Measurements from ENCODE around the gene ENO3. TPM values are rescaled to one million over a fixed set of nuclear protein-coding genes. Genes with fewer than 3 reads are reported as not detected.
A peak's percentile ranks its signal among the peaks of the same experiment; 100 is the strongest.

The ENO3 gene
- total RNA-seq, 1 experiment from 2014 or later: 24.6 TPM

- RAD21 ChIA-PET (ENCODE audit: low non-redundant PET in 1 of 2, low total read pairs in 2 of 2, uncharacterized antibody in 2 of 2, unreplicated experiment in 2 of 2): no interaction called here
- H3K4me3 ChIP-seq (replicated peaks in 1 of 2; ENCODE audit: low read depth in 1 of 2, low read length in 2 of 2): peak overlapping the region; percentile 86 to 93; a peak in 3 of 4 replicates
- no peak for TF ChIP-seq JUND (IDR thresholded peaks at IDR 0.05)
- TF ChIP-seq, protein P1, sequence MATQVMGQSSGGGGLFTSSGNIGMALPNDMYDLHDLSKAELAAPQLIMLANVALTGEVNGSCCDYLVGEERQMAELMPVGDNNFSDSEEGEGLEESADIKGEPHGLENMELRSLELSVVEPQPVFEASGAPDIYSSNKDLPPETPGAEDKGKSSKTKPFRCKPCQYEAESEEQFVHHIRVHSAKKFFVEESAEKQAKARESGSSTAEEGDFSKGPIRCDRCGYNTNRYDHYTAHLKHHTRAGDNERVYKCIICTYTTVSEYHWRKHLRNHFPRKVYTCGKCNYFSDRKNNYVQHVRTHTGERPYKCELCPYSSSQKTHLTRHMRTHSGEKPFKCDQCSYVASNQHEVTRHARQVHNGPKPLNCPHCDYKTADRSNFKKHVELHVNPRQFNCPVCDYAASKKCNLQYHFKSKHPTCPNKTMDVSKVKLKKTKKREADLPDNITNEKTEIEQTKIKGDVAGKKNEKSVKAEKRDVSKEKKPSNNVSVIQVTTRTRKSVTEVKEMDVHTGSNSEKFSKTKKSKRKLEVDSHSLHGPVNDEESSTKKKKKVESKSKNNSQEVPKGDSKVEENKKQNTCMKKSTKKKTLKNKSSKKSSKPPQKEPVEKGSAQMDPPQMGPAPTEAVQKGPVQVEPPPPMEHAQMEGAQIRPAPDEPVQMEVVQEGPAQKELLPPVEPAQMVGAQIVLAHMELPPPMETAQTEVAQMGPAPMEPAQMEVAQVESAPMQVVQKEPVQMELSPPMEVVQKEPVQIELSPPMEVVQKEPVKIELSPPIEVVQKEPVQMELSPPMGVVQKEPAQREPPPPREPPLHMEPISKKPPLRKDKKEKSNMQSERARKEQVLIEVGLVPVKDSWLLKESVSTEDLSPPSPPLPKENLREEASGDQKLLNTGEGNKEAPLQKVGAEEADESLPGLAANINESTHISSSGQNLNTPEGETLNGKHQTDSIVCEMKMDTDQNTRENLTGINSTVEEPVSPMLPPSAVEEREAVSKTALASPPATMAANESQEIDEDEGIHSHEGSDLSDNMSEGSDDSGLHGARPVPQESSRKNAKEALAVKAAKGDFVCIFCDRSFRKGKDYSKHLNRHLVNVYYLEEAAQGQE (IDR thresholded peaks at IDR 0.05; ENCODE audit: low read depth): no peak
- peaks cover 16 to 38% of the 10 kb centered on the region in 2 experiments for H3K4me1 ChIP-seq (ENCODE audit: control insufficient read depth in 1 of 2, insufficient read depth in 2 of 2, low read length in 2 of 2)
- H3K4me2 ChIP-seq (ENCODE audit: low read length): peak overlapping the region; percentile 100
- BruUV-seq (replicated peaks): no TSS peak
- ATAC-seq (no peak), DNase-seq (ENCODE audit: low read depth, low spot score) (no peak)
- no peak overlapping the region for H2AFZ ChIP-seq (ENCODE audit: low read depth, low read length, poor library complexity, severe bottlenecking)
- H3K27ac ChIP-seq (ENCODE audit: low read depth, low read length): no peak overlapping the region
- H3K9me3 ChIP-seq (ENCODE audit: control insufficient read depth in 1 of 2, insufficient read depth in 1 of 2, low read depth in 1 of 2, low read length in 2 of 2): no peaks in the 10 kb centered on the region
- peak overlapping the region; percentile 96 for H3K9ac ChIP-seq (ENCODE audit: low read length)
- no peaks in the 10 kb centered on the region for H3K27me3 ChIP-seq (ENCODE audit: insufficient read depth, low read length)
- intact Hi-C loops (cut with micrococcal nuclease): no loop called here
- H4K20me1 ChIP-seq (ENCODE audit: insufficient read depth): no peaks in the 10 kb centered on the region
- CTCF ChIA-PET: no interaction called here
- peaks cover 46% of the 10 kb centered on the region for H3K79me2 ChIP-seq (ENCODE audit: insufficient read depth, low read length)
- peaks cover 0 to 21% of the 10 kb centered on the region in 2 experiments; a peak in 1 of 4 replicates for H3K36me3 ChIP-seq (ENCODE audit: control insufficient read depth in 1 of 2, insufficient read depth in 2 of 2, low read length in 2 of 2)
- no peaks in the 10 kb centered on the region for H3K9me2 ChIP-seq (ENCODE audit: insufficient read depth)
- POLR2A ChIA-PET: no interaction called here
Measured at GRCh38 chr17:4938069-4938491, 12.8 kb upstream of the ENO3 start.

DNA sequence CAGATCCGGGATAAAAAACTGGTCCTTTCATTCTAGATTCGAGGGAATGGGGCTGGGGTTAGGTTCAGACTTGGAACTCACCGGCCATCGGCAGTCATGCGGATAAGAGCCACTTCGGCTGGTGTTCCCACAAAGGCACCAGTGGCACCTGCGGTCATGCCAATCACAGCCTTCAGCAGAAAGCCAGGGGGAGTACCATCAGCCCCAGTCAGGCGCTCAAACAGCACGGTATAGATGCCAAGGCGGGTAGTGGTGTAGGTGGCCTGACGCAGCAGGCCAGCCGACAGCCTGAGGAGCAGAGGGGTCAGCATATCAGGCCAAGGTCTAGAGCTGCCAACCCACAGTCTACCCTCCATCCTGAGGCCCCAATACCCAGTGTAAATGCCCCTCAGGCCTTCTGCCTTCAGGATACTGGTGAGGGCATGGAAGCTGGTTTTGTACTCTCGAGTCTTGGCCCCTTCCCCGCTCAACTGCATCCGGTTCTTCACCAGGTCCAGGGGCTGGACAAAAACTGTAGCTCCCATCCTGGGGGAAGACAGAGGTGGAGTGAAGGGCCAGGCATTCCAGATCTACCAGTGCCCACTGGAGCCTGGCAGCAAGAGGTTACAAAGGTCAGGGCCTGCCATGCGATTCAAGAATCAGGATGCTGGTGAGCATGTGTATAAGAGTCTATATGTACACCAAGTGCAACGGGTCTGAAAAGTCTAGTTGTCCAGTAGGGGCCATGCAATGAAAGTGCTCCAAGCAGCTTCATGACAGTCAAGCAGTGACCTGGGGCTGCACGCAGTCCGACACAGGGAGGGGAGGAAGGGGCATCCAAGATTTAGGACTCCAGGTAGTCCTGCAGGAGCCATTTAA, 12.0 kb upstream of the ENO3 start:
- CTCF ChIA-PET: interaction anchor here (1.3 to 2.4 kb wide), 3 partner anchors 28 to 123 kb away, joined by 3 to 15 read pairs (median 12); partner anchors contain the start of gene SPAG7
- Histone ChIP-seq H3K9me2 (ENCODE audit: insufficient read depth) (no peaks in the 10 kb centered on the region), H4K20me1 (ENCODE audit: insufficient read depth) (no peaks in the 10 kb centered on the region), H3K9ac (ENCODE audit: low read length) (peak overlapping the region; percentile 96), H3K4me2 (ENCODE audit: low read length) (peak overlapping the region; percentile 100), H3K9me3 (ENCODE audit: control insufficient read depth in 1 of 2, insufficient read depth in 1 of 2, low read depth in 1 of 2, low read length in 2 of 2) (no peaks in the 10 kb centered on the region), H3K27ac (ENCODE audit: low read depth, low read length) (peak overlapping the region; percentile 95), H2AFZ (ENCODE audit: low read depth, low read length, poor library complexity, severe bottlenecking) (no peak overlapping the region), H3K27me3 (ENCODE audit: insufficient read depth, low read length) (no peaks in the 10 kb centered on the region), H3K4me1 (ENCODE audit: control insufficient read depth in 1 of 2, insufficient read depth in 2 of 2, low read length in 2 of 2) (peaks cover 16 to 37% of the 10 kb centered on the region in 2 experiments), H3K79me2 (ENCODE audit: insufficient read depth, low read length) (peaks cover 54% of the 10 kb centered on the region), H3K36me3 (ENCODE audit: control insufficient read depth in 1 of 2, insufficient read depth in 2 of 2, low read length in 2 of 2) (peaks cover 0 to 21% of the 10 kb centered on the region in 2 experiments; a peak in 1 of 4 replicates), H3K4me3 (replicated peaks in 1 of 2; ENCODE audit: low read depth in 1 of 2, low read length in 2 of 2) (peak overlapping the region; percentile 86 to 93)
- ATAC-seq (no peak), DNase-seq (ENCODE audit: low read depth, low spot score) (no peak)
- intact Hi-C loops (cut with micrococcal nuclease): no loop called here
- TSS peak; percentile 21 for BruUV-seq (replicated peaks)
- RAD21 ChIA-PET (ENCODE audit: low non-redundant PET in 1 of 2, low total read pairs in 2 of 2, uncharacterized antibody in 2 of 2, unreplicated experiment in 2 of 2): interaction anchor here (1.8 to 2.1 kb wide), 2 partner anchors 29 to 30 kb away, joined by 8 to 11 read pairs; partner anchors contain the start of gene SPAG7 (in 1 of the 2)
- TF ChIP-seq EGR1 (IDR thresholded peaks at IDR 0.05; ENCODE audit: low read depth) (no peak), ZFX (IDR thresholded peaks at IDR 0.05) (no peak), RAD21 (IDR thresholded peaks at IDR 0.05; ENCODE audit: low read depth) (no peak)
- TF ChIP-seq, protein P1 (IDR thresholded peaks at IDR 0.05; ENCODE audit: low read depth): no peak
- TF ChIP-seq, protein P2, sequence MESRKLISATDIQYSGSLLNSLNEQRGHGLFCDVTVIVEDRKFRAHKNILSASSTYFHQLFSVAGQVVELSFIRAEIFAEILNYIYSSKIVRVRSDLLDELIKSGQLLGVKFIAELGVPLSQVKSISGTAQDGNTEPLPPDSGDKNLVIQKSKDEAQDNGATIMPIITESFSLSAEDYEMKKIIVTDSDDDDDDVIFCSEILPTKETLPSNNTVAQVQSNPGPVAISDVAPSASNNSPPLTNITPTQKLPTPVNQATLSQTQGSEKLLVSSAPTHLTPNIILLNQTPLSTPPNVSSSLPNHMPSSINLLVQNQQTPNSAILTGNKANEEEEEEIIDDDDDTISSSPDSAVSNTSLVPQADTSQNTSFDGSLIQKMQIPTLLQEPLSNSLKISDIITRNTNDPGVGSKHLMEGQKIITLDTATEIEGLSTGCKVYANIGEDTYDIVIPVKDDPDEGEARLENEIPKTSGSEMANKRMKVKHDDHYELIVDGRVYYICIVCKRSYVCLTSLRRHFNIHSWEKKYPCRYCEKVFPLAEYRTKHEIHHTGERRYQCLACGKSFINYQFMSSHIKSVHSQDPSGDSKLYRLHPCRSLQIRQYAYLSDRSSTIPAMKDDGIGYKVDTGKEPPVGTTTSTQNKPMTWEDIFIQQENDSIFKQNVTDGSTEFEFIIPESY (IDR thresholded peaks at IDR 0.05; ENCODE audit: extremely low read depth, insufficient replicate concordance, low read length): no peak
- POLR2A ChIA-PET: interaction anchor here (1.1 to 2.1 kb wide), 4 partner anchors 20 to 123 kb away, joined by 3 to 30 read pairs (median 5); partner anchors contain the start of genes CAMTA2 and SPAG7
